GM19025 (cell line): Measurements from ENCODE around the gene DHRS4L2.

ENCODE experiments used
- ATAC-seq: cut with Tn5 transposase; IDR thresholded peaks from one replicate; pipeline ENCODE4 v1.9.1; 2021; ENCODE audit warnings: mild to moderate bottlenecking, low read depth, moderate library complexity; ENCODE audit not compliant: unreplicated experiment

Gene DHRS4L2

GRCh38 chr14:24051789-24052655 lies 63.3 kb downstream of the DHRS4L2 start, which contains the start of gene CARMIL3:
CARMIL3 (plus strand) TSS chr14:24052009; CDS start chr14:24052154, 145 bp downstream.
- ATAC-seq = peak; percentile 72

GRCh38 chr14:24052656-24053547 lies 64.2 kb downstream of the DHRS4L2 start:
- no peak for ATAC-seq

GRCh38 chr14:24053548-24054323 lies 65.0 kb downstream of the DHRS4L2 start:
- ATAC-seq = no peak

GRCh38 chr14:24054324-24054641 lies 65.6 kb downstream of the DHRS4L2 start:
- ATAC-seq = no peak

GRCh38 chr14:24054646-24055045 lies 65.9 kb downstream of the DHRS4L2 start:
- ATAC-seq = no peak
